ENCODE results near the gene CCL13.

CCL13 gene

GRCh38 chr17:34354637-34355036, 1.6 kb upstream of the CCL13 start:
- Mint-ChIP-seq H3K27ac (no peak overlapping the region), H3K4me3 (no peak overlapping the region), H3K4me1 (no peaks in the 10 kb centered on the region), H3K9me3 (peaks cover 6% of the 10 kb centered on the region), H3K36me3 (ENCODE audit: low read depth) (no peaks in the 10 kb centered on the region), H3K27me3 (ENCODE audit: low read depth) (peaks cover 20% of the 10 kb centered on the region)
- no peak for TF ChIP-seq CTCF (IDR thresholded peaks at IDR 0.05; ENCODE audit: unreplicated experiment in 3 of 3)

GRCh38 chr17:34357398-34357797, 1.1 kb downstream of the CCL13 start:
- H3K4me3 Mint-ChIP-seq = no peak overlapping the region
- TF ChIP-seq CTCF (IDR thresholded peaks at IDR 0.05; ENCODE audit: unreplicated experiment in 3 of 3) = no peak
- peaks cover 6% of the 10 kb centered on the region for H3K9me3 Mint-ChIP-seq
- H3K36me3 Mint-ChIP-seq (ENCODE audit: low read depth) = no peaks in the 10 kb centered on the region
- H3K27me3 Mint-ChIP-seq (ENCODE audit: low read depth) = peaks cover 29% of the 10 kb centered on the region
- H3K27ac Mint-ChIP-seq = no peak overlapping the region
- H3K4me1 Mint-ChIP-seq = peaks cover 5% of the 10 kb centered on the region

GRCh38 chr17:34358631-34359030, 2.4 kb downstream of the CCL13 start:
- Mint-ChIP-seq H3K27ac (no peak overlapping the region), H3K9me3 (peaks cover 2% of the 10 kb centered on the region), H3K4me3 (no peak overlapping the region), H3K4me1 (peaks cover 5% of the 10 kb centered on the region), H3K27me3 (ENCODE audit: low read depth) (peaks cover 37% of the 10 kb centered on the region), H3K36me3 (ENCODE audit: low read depth) (no peaks in the 10 kb centered on the region)
- TF ChIP-seq CTCF (IDR thresholded peaks at IDR 0.05; ENCODE audit: unreplicated experiment in 3 of 3) = no peak

- Mint-ChIP-seq H3K4me3 (no peak overlapping the region), H3K4me1 (peaks cover 5% of the 10 kb centered on the region), H3K27ac (no peak overlapping the region), H3K9me3 (no peaks in the 10 kb centered on the region), H3K36me3 (ENCODE audit: low read depth) (no peaks in the 10 kb centered on the region), H3K27me3 (ENCODE audit: low read depth) (peaks cover 53% of the 10 kb centered on the region)
- no peak for TF ChIP-seq CTCF (IDR thresholded peaks at IDR 0.05; ENCODE audit: unreplicated experiment in 3 of 3)
Measured at GRCh38 chr17:34360601-34361270, 4.5 kb downstream of the CCL13 start.

- no peak overlapping the region for H3K27ac Mint-ChIP-seq
- peaks cover 47% of the 10 kb centered on the region for H3K27me3 Mint-ChIP-seq (ENCODE audit: low read depth)
- no peaks in the 10 kb centered on the region for H3K36me3 Mint-ChIP-seq (ENCODE audit: low read depth)
- H3K4me3 Mint-ChIP-seq = no peak overlapping the region
- peak; percentile 100 for TF ChIP-seq CTCF (IDR thresholded peaks at IDR 0.05; ENCODE audit: unreplicated experiment in 3 of 3)
- no peaks in the 10 kb centered on the region for H3K9me3 Mint-ChIP-seq
- peaks cover 5% of the 10 kb centered on the region for H3K4me1 Mint-ChIP-seq
Measured at GRCh38 chr17:34361478-34362061, 5.3 kb downstream of the CCL13 start.

GRCh38 chr17:34363183-34363661, 6.9 kb downstream of the CCL13 start, which contains the start of gene CCL1:
Gene CCL1, minus strand, starts transcription at chr17:34363233. Its CDS starts 72 bp downstream, at chr17:34363161.
- Mint-ChIP-seq H3K27ac (no peak within 1 kb of the TSS), H3K27me3 (ENCODE audit: low read depth) (peaks cover 37% of the 10 kb centered on the region), H3K9me3 (no peaks in the 10 kb centered on the region), H3K36me3 (ENCODE audit: low read depth) (no peaks in the 10 kb centered on the region), H3K4me1 (peaks cover 5% of the 10 kb centered on the region), H3K4me3 (no peak within 1 kb of the TSS)
- TF ChIP-seq CTCF (IDR thresholded peaks at IDR 0.05; ENCODE audit: unreplicated experiment in 3 of 3) = no peak
